GM18519 (cell line): ENCODE results near the gene MMS22L.

Source experiments
- ATAC-seq: cut with Tn5 transposase; IDR thresholded peaks from one replicate; pipeline ENCODE4 v1.9.1; 2021; ENCODE audit warnings: mild to moderate bottlenecking, moderate library complexity; ENCODE audit not compliant: unreplicated experiment, low FRiP score

The MMS22L gene

GRCh38 chr6:97097068-97098047 lies 185.7 kb downstream of the MMS22L start:
- ATAC-seq: no peak

GRCh38 chr6:97095311-97095850 lies 187.6 kb downstream of the MMS22L start:
- ATAC-seq: no peak

GRCh38 chr6:97094376-97094775 lies 188.6 kb downstream of the MMS22L start:
- no peak for ATAC-seq

DNA sequence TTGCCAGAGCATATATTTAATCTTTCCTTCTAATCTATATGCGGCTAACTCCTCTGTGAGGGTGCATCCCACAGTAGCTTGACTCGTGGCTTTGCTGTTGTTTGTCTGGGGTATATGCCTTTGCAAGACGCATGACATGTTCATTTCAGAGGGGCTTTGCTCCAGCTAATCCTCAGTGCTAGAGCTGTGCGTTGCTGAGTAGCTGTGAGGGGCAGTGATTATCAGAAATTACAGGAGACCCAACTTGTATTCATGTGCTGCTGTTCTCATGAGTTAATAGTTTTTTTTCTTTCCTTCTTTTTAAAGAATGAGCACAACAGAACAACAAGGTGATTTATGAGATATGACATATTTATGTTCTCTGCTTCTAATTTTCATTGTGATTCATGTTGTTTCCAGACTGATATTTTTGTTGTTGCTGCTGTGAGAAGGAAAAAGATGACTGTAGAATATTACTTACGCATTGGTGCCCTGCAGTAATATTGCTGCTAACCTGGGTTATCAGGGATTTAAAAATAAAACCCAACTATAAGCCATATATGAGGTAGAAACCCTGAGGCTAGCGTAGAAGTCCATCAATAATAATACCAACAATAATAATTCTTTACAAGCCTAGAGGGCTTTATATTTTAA lies 190.2 kb downstream of the MMS22L start:
- no peak for ATAC-seq
